Stimulated activated CD8-positive, alpha-beta memory T cell treated with anti-CD3 and anti-CD28 coated beads, Interleukin-7, amount 100 ng/mL, for 1 hour (primary cell): ENCODE results near the gene THOC1.
"Not testable (repeated sequence)": the region's sequence is repeated elsewhere in the genome, so short reads cannot be mapped to it uniquely, and the experiment has no call there.

Experiments used
- DNase-seq, 2 donors: peaks; one replicate each; pipeline ENCODE4 v3.0.0-alpha.2; 2020; ENCODE audit warnings: low read depth in 2 of 2

Gene THOC1, protein sequence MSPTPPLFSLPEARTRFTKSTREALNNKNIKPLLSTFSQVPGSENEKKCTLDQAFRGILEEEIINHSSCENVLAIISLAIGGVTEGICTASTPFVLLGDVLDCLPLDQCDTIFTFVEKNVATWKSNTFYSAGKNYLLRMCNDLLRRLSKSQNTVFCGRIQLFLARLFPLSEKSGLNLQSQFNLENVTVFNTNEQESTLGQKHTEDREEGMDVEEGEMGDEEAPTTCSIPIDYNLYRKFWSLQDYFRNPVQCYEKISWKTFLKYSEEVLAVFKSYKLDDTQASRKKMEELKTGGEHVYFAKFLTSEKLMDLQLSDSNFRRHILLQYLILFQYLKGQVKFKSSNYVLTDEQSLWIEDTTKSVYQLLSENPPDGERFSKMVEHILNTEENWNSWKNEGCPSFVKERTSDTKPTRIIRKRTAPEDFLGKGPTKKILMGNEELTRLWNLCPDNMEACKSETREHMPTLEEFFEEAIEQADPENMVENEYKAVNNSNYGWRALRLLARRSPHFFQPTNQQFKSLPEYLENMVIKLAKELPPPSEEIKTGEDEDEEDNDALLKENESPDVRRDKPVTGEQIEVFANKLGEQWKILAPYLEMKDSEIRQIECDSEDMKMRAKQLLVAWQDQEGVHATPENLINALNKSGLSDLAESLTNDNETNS

GRCh38 chr18:267688-268552, at the start of gene THOC1:
TSS of gene THOC1 (minus strand) at chr18:268047. CDS start at chr18:268019, 28 bp downstream.
- DNase-seq: peak; percentile 88 to 92

DNA sequence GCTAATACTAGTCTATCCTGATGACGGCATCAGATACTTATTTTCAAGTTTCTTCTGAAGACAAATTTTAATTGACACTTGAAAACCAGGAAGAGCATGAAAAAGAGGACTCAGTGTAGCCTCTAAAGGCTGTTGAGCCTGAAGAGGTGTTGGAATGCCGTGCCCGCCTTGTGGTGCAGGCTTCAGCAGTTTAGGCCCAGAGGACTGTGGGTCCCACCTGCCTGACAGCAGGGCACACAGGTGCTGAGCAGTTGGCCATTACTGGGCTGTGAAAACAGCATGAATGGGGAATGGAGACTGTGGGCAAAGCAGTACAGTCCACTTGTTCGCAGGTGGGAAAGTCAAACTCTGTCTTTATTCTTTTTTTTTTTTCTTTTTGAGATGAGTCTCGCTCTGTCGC, 49.8 kb upstream of the THOC1 start:
- no peak for DNase-seq

DNA sequence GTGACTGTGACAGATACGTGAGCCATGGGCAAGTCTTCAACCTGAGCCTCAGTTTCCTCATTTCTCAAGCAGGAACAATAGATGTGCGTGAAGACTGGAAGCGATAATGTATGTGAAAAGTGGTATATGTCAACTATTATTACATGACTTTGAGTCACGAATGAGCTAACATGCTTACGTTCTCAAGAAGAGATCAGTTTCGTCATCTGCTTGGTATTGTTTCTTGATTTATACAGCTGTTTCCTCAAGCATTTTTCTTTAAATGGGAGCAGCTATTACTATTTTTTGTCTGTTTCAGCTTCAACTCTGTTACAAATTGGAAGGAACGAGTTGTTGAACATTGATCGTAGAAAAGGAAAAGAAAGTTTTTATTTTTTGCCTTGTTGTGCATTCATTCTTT, 48.5 kb upstream of the THOC1 start:
- DNase-seq: no peak

GRCh38 chr18:313931-314330, 46.1 kb upstream of the THOC1 start:
- no peak for DNase-seq

DNA sequence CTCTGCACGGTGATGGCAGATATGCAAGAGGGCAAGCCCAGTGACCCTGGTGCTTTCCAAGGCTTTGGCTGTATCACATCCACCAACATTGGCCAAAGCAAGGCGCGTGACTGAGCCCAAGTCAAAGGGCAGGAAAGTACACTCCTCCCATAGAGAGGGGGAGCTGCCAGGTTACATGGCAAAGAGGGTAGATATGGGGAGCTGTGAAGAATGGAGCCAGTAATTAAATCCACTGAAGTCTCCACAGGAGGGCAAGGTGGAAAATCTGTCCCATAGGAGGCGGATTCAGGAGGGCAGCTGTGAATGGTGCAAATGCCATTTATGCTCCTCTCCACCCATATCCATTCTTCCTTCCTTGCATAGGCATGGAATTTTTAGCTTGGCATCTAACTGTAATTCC, 44.6 kb upstream of the THOC1 start:
- no peak for DNase-seq

GRCh38 chr18:310042-310441, 42.2 kb upstream of the THOC1 start:
- DNase-seq: no peak

GRCh38 chr18:308086-308485, 40.2 kb upstream of the THOC1 start:
- not testable (repeated sequence) for DNase-seq

DNA sequence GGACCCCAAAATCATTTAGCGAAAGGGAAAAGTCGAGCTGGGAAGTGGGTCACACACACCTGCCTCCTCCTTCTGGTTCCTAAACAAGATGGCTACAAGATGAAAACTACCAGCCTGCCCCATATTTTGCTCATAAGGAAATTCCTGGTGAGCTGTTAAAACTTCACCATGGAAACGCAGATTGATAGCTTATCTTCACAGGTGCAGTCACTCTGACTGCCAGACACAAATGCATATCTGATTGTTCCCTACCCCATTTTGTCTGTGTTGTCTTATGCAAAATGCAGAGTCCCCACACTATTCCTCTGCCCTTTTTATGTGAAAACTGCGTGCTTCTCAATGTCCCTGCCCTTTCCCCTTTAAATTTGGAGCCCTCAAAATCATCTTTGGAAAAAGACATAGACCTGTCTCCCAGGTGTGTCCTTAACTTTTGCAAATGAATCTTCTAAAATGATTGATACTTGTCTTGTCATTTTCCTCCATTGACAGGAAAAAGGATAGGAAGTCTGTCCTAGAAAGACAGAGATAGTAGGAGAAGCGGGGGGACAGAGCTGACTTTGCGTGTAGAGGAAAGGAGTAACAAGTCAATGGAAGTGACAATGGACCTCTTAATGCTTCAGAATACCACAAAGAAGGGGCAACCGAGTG, 38.9 kb upstream of the THOC1 start:
- no peak for DNase-seq

GRCh38 chr18:305003-305501, 37.2 kb upstream of the THOC1 start:
- no peak for DNase-seq

DNA sequence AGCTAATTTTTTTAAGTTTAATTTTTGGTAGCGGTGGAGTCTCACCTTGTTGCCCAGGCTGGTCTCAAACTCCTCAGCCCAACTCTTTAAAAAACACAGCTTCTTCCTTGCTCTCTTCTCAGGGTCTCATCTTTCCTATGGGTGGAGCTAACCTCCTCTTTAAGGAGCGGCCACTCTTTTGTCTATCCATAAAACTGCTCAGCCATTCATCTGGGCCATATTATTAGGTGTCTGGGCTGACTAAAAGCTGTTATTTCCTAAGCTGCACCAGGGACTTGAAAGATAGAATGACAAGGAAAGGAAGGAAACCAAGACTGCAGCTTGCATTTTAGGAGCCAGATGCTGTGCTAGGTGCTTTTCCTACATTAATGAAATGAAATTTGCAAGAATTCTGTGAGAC, 35.8 kb upstream of the THOC1 start:
- DNase-seq: no peak

- DNase-seq: no peak
These were observed 35.2 kb upstream of the THOC1 start for GRCh38 chr18:303011-303410.

DNA sequence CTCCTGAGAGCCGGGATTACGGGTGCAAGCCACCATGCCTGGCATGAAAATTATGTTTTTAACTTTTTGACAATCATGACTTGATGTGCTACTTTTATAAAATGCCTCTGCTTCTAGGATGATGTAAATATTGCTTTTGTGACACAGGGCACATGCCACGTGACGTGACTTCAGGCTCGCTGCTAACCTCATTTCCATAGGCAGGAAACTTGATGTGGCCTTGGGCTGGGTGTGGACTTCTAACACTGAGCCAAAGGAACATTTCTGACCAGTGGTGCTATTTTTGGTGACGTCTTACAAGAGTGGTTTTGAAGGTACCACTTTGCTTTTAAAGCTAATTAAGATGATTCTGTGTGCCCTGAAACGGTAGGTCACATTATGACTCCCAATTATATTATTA, 34.2 kb upstream of the THOC1 start:
- DNase-seq: no peak

DNA sequence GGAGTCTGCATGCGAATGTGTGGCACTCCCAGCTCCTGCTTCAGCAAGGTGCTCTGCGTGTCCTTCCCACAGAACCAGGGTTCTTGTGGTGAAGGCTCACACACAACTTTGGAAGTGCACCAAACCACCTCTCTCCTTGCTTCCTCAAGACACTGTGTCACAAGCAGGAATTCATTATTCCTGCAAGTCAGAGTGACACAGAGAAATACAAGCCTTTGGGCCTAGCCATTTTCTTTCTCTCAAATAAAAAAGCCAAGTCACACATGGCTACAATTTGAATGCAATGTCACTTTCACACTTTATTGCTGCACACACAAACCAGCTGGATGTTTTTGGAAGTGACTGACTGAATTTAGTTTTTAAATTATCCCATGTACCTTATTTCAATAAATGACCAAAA, 30.1 kb upstream of the THOC1 start:
- DNase-seq: no peak

GRCh38 chr18:295756-296490, 28.1 kb upstream of the THOC1 start:
- no peak for DNase-seq

DNA sequence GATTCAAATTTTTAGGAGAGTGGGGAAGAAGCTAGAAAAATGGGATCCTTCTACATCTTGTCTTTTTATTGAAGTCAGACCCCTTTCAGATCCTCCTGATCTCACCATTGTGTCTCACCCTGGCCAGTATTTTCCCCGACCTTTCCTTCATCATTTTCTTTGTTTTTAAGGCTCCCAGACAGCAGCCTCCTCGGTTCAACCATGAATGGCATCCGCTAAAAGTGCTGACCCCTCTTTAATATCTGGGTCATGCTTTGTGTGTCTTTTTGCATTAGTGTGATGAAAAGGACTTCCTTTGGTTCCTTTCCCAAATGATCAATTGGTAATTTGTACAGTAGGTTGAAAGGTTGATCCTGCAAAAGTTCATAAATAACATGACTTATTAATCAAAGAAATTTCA, 26.7 kb upstream of the THOC1 start:
- DNase-seq: no peak

DNA sequence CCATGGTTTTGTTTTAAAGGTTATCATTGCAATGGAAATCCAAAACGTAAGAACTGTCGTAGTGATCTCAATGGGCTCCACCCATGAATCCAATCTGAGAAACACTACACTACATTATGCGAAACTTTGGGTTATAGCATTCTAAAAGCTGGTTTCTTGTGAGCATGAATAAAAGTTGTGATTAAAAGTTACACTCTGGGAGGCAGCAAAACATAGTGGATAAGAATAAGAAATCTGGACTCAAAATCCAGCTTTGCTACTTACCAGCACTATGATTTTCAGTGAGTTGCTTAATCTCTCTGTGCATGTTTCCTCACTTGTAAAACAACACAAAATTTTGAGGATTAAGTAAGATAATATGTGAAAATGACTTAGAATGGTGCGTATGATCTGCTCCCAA, 25.7 kb upstream of the THOC1 start:
- DNase-seq: no peak

GRCh38 chr18:292271-292670, 24.4 kb upstream of the THOC1 start:
- DNase-seq: no peak

DNA sequence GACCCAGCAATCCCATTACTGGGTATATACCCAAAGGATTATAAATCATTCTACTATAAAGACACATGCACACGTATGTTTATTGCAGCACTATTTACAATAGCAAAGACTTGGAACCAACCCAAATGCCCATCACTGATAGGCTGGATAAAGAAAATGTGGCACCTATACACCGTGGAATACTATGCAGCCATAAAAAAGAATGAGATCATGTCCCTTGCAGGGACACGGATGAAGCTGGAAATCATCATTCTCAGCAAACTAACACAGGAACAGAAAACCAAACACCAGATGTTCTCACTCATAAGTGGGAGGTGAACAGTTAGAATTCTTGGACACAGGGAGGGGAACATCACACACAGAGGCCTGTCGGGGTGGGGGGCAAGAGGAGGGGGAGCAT, 22.1 kb upstream of the THOC1 start:
- DNase-seq: not testable (repeated sequence)

GRCh38 chr18:289026-289425, 21.2 kb upstream of the THOC1 start:
- no peak for DNase-seq

DNA sequence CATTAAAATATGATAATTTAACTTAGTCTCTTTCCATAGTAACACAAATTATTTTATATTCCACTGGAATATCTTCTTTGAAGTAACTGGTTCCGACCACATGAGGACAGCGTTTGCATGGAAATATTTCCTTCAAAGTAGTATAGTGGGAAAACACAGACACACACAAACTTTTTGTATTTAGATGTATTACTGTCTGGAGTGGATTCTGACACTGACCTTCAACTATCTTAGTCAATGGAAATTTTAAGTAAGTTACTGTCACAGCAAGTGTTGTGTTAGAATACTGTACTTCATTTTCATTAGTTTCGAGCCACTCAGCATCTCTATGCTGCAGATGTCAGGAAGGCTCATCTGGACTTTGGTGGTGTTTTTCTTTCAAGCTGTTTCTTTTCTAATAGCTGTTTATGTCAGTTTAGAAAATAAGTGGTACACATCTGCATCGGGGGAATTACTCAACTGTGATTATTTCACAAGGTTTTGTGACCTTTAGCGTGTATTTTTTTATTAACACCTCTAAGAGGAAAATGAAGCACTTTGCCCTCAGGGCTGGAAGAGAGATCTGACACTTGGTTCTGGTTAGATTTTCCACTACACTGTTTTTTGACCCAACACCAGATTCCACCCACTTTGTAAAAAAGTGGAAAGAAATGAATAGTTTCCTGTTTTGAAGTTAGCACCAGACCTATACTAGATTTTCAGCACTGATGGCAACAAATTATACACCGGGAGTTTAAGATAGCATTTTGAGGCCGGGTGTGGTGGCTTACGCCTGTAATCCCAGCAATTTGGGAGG, 18.9 kb upstream of the THOC1 start:
- DNase-seq: no peak
